Adrenal gland (tissue), 12 donors: Measurements from ENCODE around the gene CHP2. TPM values are rescaled to one million over a fixed set of nuclear protein-coding genes. Genes with fewer than 3 reads are reported as not detected.

Experiments
- DNase-seq, 7 donors: peaks; one replicate each; pipeline ENCODE4 v3.0.0-alpha.2; 2019 to 2020
- H3K27ac ChIP-seq, 5 donors: fragments of 200-600 bp; sonication (generic) in 4 of 5; 1 replicate in 3 of 5; 2 replicates in 2 of 5; pipeline versions ENCODE4 v1.5.1 to v1.8.0; 2016 to 2020; ENCODE audit warnings: mild to moderate bottlenecking in 1 of 5
- H3K27me3 ChIP-seq: fragments of 200-600 bp; 2 replicates; pipeline ENCODE4 v1.8.0; 2021
- H3K36me3 ChIP-seq, 2 donors: fragments of 200-600 bp; replicated peaks in 1 of 2; 1 replicate in 1 of 2; 2 replicates in 1 of 2; pipeline versions ENCODE4 v1.5.1 to v1.8.0; 2018 to 2022
- H3K4me1 ChIP-seq, 2 donors: fragments of 200-600 bp; replicated peaks in 1 of 2; 1 replicate in 1 of 2; 2 replicates in 1 of 2; pipeline versions ENCODE4 v1.5.1 to v1.8.0; 2018 to 2021
- H3K4me3 ChIP-seq, 4 donors: fragments of 200-600 bp; sonication (generic) in 3 of 4; one replicate each; pipeline ENCODE4 v1.5.1; 2016 to 2018
- H3K9me3 ChIP-seq, 3 donors: fragments of 200-600 bp; sonication (generic) in 1 of 3; replicated peaks in 1 of 3; 1 replicate in 2 of 3; 2 replicates in 1 of 3; pipeline versions ENCODE4 v1.5.1 to v1.8.0; 2016 to 2021
- POLR2A ChIP-seq, 2 donors: fragments of 450-650 bp; IDR thresholded peaks; one replicate each; pipeline ENCODE4 v1.6.1; 2017; ENCODE audit warnings: antibody characterized with exemption in 2 of 2, mild to moderate bottlenecking in 2 of 2, moderate library complexity in 1 of 2
- WGBS, 4 donors: extraction: QIAGEN DNeasy Blood & Tissue Kit in 2 of 4; methylation state at CpG; one replicate each; pipeline versions ENCODE4 v1.1.5 to v1.1.7; 2013 to 2017; 5-methylcytosine and 5-hydroxymethylcytosine counted together
- intact Hi-C, 2 donors: fragments of 100-400 bp; cut with DNase I; formaldehyde crosslinking; loops; one replicate each; pipeline versions ENCODE4 v1.14.1 to v1.15.0; 2022 to 2023
- polyA plus RNA-seq, 3 donors: library from polyadenylated mRNA; stranded (reverse); fragments of 200-250 nt in 2 of 3; fragments of 350-450 nt in 1 of 3; fragmentation: Illumina TruSeq in 1 of 3; extraction: RNeasy Lipid Tissue Mini Kit (QIAGEN cat#74804) in 1 of 3; gene quantifications; one replicate each; pipeline ENCODE4 v1.2.3, GENCODE V29; 2013 to 2014
- total RNA-seq, 9 donors: library from RNA; depleted of rRNA in 4 of 9; stranded (reverse); fragments of >200 nt in 4 of 9; fragments of 120-200 nt in 1 of 9; fragmentation: NEBNext Ultra II Directional in 1 of 9; extraction: Animal tissue kit (Norgen Biotek cat#: 25700) in 1 of 9; gene quantifications; one replicate each; pipeline versions ENCODE4 v1.1.0 to v1.2.4, GENCODE V29; 2013 to 2023
- TF ChIP-seq, protein P1 (sequence below), 6 experiments: fragments of 450-650 bp in 4 of 6; fragments of 200-600 bp in 2 of 6; sonication (generic) in 1 of 6; IDR thresholded peaks; 1 replicate in 5 of 6; 2 replicates in 1 of 6; pipeline versions ENCODE4 v1.5.1 to v1.8.0; 2016 to 2021; ENCODE audit warnings: antibody characterized with exemption in 6 of 6, mild to moderate bottlenecking in 2 of 6, moderate library complexity in 1 of 6
- donor health status: healthy with polysubstance abuse.
- donor health status: Bipolar disorder and iron deficiency.
- donor health status: DM: yes; HTN: yes; CAD: no.
- donor health status: DM: no; HTN: no; CAD: no.
- donor health status: DM: no; HTN: no; CAD: no.
- donor health status: DM: yes; HTN: yes; CAD: no.

CHP2 gene
- total and polyA plus RNA-seq, 12 donors, result 0.07 to 1.4 (median 0.12) TPM; not detected in 8

- no peak for DNase-seq
- H3K9me3 ChIP-seq, result no peaks in the 10 kb centered on the region
- no peak overlapping the region for H3K4me3 ChIP-seq
- TF ChIP-seq, protein P1, sequence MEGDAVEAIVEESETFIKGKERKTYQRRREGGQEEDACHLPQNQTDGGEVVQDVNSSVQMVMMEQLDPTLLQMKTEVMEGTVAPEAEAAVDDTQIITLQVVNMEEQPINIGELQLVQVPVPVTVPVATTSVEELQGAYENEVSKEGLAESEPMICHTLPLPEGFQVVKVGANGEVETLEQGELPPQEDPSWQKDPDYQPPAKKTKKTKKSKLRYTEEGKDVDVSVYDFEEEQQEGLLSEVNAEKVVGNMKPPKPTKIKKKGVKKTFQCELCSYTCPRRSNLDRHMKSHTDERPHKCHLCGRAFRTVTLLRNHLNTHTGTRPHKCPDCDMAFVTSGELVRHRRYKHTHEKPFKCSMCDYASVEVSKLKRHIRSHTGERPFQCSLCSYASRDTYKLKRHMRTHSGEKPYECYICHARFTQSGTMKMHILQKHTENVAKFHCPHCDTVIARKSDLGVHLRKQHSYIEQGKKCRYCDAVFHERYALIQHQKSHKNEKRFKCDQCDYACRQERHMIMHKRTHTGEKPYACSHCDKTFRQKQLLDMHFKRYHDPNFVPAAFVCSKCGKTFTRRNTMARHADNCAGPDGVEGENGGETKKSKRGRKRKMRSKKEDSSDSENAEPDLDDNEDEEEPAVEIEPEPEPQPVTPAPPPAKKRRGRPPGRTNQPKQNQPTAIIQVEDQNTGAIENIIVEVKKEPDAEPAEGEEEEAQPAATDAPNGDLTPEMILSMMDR (IDR thresholded peaks at IDR 0.05), result no peak
- TF ChIP-seq POLR2A (IDR thresholded peaks at IDR 0.05), result no peak
- intact Hi-C loops, result no loop called here
- H3K4me1 ChIP-seq, result no peaks in the 10 kb centered on the region
- H3K27me3 ChIP-seq, result peaks cover 11% of the 10 kb centered on the region
- 83 to 95% (median 89%) methylated on average over 2 to 4 of the region's 4 CpGs for WGBS, 4 donors
- no peak overlapping the region for H3K27ac ChIP-seq
- no peaks in the 10 kb centered on the region for H3K36me3 ChIP-seq
Observed at GRCh38 chr16:23785842-23786241, 31.0 kb downstream of the CHP2 start.

DNA sequence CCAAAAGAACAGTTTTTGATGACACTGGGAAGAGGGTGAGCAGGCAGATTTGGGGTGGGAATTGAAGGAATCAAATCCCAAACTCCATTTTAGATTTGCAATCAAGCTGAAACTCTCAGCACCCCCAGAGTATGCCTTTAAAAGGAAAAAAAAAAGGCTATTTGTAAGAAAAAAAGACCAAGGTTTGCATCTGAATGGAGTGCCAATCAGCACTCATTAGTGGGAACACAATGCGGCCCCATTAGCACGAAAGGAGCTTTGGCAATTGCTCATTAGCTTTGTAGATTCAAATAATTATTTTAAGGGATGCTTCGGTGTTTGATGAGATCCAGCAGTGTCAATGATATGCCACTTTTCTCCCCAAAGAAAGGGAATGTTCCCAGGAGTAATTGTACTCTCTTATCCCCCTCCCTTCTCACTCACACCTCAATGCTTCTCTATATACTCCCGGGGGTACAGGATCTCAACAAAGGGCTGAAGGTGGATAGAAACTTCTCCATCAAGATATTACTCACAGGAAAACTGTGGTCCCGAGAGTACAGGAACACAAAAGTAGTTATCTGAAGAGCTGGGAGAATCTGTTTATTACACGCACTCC lies 32.2 kb downstream of the CHP2 start:
- DNase-seq, result no peak
- no peaks in the 10 kb centered on the region for H3K9me3 ChIP-seq
- TF ChIP-seq, protein P1 (IDR thresholded peaks at IDR 0.05), result no peak
- no peak for TF ChIP-seq POLR2A (IDR thresholded peaks at IDR 0.05)
- no peaks in the 10 kb centered on the region for H3K36me3 ChIP-seq
- 36 to 42% (median 38%) methylated on average over 6 of the region's 6 CpGs for WGBS, 4 donors
- H3K4me3 ChIP-seq, result no peak overlapping the region
- H3K4me1 ChIP-seq, result no peaks in the 10 kb centered on the region
- H3K27me3 ChIP-seq, result peaks cover 11% of the 10 kb centered on the region
- H3K27ac ChIP-seq, result no peak overlapping the region
- intact Hi-C loops, result no loop called here

DNA sequence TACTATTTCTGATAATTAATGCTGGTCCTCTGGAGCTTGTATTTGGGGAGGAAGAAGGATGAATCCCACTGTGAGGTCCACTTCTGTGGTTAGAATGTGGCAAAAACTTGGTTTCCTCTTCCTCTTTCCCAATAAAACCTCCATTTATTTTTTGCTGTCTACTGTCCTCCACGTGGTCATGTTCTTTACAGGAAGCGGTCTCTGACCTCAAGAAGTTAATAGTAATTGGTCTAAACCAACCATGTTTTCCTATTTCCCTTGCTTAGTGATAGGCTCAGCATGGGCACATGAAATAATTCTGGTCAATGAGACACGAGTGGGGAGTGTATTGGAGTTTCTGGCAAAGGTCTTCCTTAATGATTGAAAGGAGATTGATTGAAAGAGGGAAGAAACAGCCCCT lies 33.9 kb downstream of the CHP2 start:
- intact Hi-C loops, result no loop called here
- WGBS, 4 donors, result 52 to 58% (median 54%) methylated on average over 3 of the region's 3 CpGs

DNA sequence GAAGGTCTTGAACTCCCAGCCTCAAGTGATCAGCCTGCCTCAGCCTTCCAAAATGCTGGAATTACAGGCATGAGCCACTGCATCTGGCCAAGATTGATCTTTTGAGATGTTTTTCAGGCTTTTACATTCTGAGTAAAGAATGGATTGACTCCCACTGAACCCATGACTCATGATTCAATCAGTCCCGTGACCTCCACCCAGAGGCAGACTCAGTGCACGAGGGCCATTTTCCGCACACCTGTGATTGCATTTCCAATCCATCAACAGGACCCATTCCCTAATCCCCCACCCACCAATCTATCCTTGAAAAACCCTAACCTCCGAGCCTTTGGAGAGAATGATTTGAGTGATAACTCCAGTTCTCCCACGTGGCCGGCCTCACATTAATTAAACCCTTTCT lies 40.6 kb downstream of the CHP2 start:
- Histone ChIP-seq H3K27me3 (no peaks in the 10 kb centered on the region), H3K36me3 (no peaks in the 10 kb centered on the region), H3K27ac (no peak overlapping the region), H3K9me3 (no peaks in the 10 kb centered on the region), H3K4me1 (no peaks in the 10 kb centered on the region), H3K4me3 (no peak overlapping the region)
- DNase-seq, result no peak
- intact Hi-C loops, result no loop called here
- 57 to 70% (median 60%) methylated on average over 6 of the region's 6 CpGs for WGBS, 4 donors
- no peak for TF ChIP-seq POLR2A (IDR thresholded peaks at IDR 0.05)
- TF ChIP-seq, protein P1 (IDR thresholded peaks at IDR 0.05), result no peak

More for the DNA sequence above, 33.9 kb downstream of the CHP2 start:
- H3K27me3 ChIP-seq, result peaks cover 6% of the 10 kb centered on the region
- H3K4me1 ChIP-seq, result no peaks in the 10 kb centered on the region
- H3K36me3 ChIP-seq, result no peaks in the 10 kb centered on the region
- H3K27ac ChIP-seq, result no peak overlapping the region
- DNase-seq, result no peak
- no peaks in the 10 kb centered on the region for H3K9me3 ChIP-seq
- H3K4me3 ChIP-seq, result no peak overlapping the region
- TF ChIP-seq, protein P1 (IDR thresholded peaks at IDR 0.05), result no peak
- no peak for TF ChIP-seq POLR2A (IDR thresholded peaks at IDR 0.05)
